Kidney (tissue), 14 donors: Measurements from ENCODE around the gene TRPM3. TPM values are rescaled to one million over a fixed set of nuclear protein-coding genes. Genes with fewer than 3 reads are reported as not detected.

Experiments used
- DNase-seq, 5 donors: peaks; one replicate each; pipeline ENCODE4 v3.0.0-alpha.2; 2013 to 2020
- FAIRE-seq: peaks from 2 replicates; lab custom pipeline; 2012; peaks lifted over from hg19 to GRCh38; lab: Jason Lieb, UNC
- H3K27ac ChIP-seq, 2 donors: one replicate each; pipeline ENCODE4 v1.7.0; 2013; ENCODE audit warnings: low read depth in 2 of 2, low read length in 2 of 2, inconsistent platforms in 1 of 2
- H3K27me3 ChIP-seq: one replicate; pipeline ENCODE4 v1.7.1; 2013; ENCODE audit warnings: low read length, inconsistent platforms; ENCODE audit not compliant: control insufficient read depth, insufficient read depth
- H3K36me3 ChIP-seq, 3 donors: one replicate each; pipeline versions ENCODE4 v1.7.0 to v1.7.1; 2013; ENCODE audit warnings: low read length in 3 of 3, control low read depth in 1 of 3, inconsistent platforms in 1 of 3; ENCODE audit not compliant: insufficient read depth in 3 of 3, control insufficient read depth in 2 of 3
- H3K4me1 ChIP-seq, 3 donors: one replicate each; pipeline versions ENCODE4 v1.7.0 to v1.7.1; 2013; ENCODE audit warnings: low read length in 3 of 3, inconsistent platforms in 1 of 3, low read depth in 1 of 3; ENCODE audit not compliant: control insufficient read depth in 2 of 3, insufficient read depth in 2 of 3
- H3K4me3 ChIP-seq, 3 donors: one replicate each; pipeline versions ENCODE4 v1.7.0 to v1.8.1; 2013; ENCODE audit warnings: low read length in 3 of 3, control low read depth in 1 of 3, inconsistent platforms in 1 of 3
- H3K9ac ChIP-seq, 3 donors: one replicate each; pipeline versions ENCODE4 v1.7.0 to v1.7.1; 2013; ENCODE audit warnings: low read length in 3 of 3, control low read depth in 1 of 3, inconsistent platforms in 1 of 3
- H3K9me3 ChIP-seq, 3 donors: one replicate each; pipeline versions ENCODE4 v1.7.0 to v1.7.1; 2013; ENCODE audit warnings: low read length in 3 of 3, control low read depth in 1 of 3, inconsistent platforms in 1 of 3; ENCODE audit not compliant: control insufficient read depth in 2 of 3, insufficient read depth in 1 of 3
- CTCF ChIP-seq: IDR thresholded peaks from 3 replicates; pipeline ENCODE4 v1.5.1; 2012; ENCODE audit warnings: mild to moderate bottlenecking, moderate library complexity, borderline replicate concordance; ENCODE audit not compliant: insufficient read depth; ENCODE audit errors: extremely low read depth
- intact Hi-C: fragments of 100-400 bp; cut with DNase I; formaldehyde crosslinking; loops from one replicate; pipeline ENCODE4 v1.11.1; 2022
- polyA plus RNA-seq: library from polyadenylated mRNA; stranded (reverse); fragments of 350-450 nt; fragmentation: Illumina TruSeq; extraction: RNeasy Lipid Tissue Mini Kit (QIAGEN cat#74804); gene quantifications from one replicate; pipeline ENCODE4 v1.2.3, GENCODE V29; 2014; ENCODE audit warnings: low read depth, low replicate concordance; ENCODE audit not compliant: insufficient read depth
- total RNA-seq: library from RNA; stranded (reverse); fragmentation: NEBNext Ultra II Directional; extraction: Animal tissue kit (Norgen Biotek cat#: 25700); gene quantifications from one replicate; pipeline ENCODE4 v1.2.1, GENCODE V29; 2021
- donor health status: control.
- donor health status: control.
- donor health status: control.
- donor health status: control.
- donor health status: control.
- donor health status: DM: yes; HTN: yes; CAD: no.
- donor health status: Normal renal cell carcinoma (clear cell type).

Gene TRPM3
- total and polyA plus RNA-seq, 2 donors from 2014 or later = 8.8 to 11.4 TPM

- Histone ChIP-seq H3K4me3 (no peak overlapping the region), H3K9ac (no peak overlapping the region), H3K27me3 (no peaks in the 10 kb centered on the region), H3K36me3 (peaks cover 0 to 6% (median 0%) of the 10 kb centered on the region in 3 donors), H3K9me3 (no peaks in the 10 kb centered on the region), H3K27ac (no peak overlapping the region), H3K4me1 (no peaks in the 10 kb centered on the region)
- TF ChIP-seq CTCF = no peak
- FAIRE-seq (no peak), DNase-seq (no peak)
- intact Hi-C loops = no loop called here
These were observed 342.9 kb downstream of the TRPM3 start for GRCh38 chr9:70778568-70778967.

- intact Hi-C loops = no loop called here
- Histone ChIP-seq H3K27me3 (no peaks in the 10 kb centered on the region), H3K36me3 (no peaks in the 10 kb centered on the region), H3K4me1 (no peaks in the 10 kb centered on the region), H3K4me3 (no peak overlapping the region), H3K9me3 (no peaks in the 10 kb centered on the region), H3K27ac (no peak overlapping the region), H3K9ac (no peak overlapping the region)
- DNase-seq (no peak), FAIRE-seq (no peak)
- TF ChIP-seq CTCF = no peak
These were observed 347.8 kb downstream of the TRPM3 start for GRCh38 chr9:70773579-70773978.

- FAIRE-seq (no peak), DNase-seq (no peak)
- H3K4me1 ChIP-seq = no peaks in the 10 kb centered on the region
- H3K27me3 ChIP-seq = no peaks in the 10 kb centered on the region
- TF ChIP-seq CTCF = no peak
- H3K36me3 ChIP-seq = no peaks in the 10 kb centered on the region
- intact Hi-C loops = no loop called here
- H3K9me3 ChIP-seq = no peaks in the 10 kb centered on the region
- no peak overlapping the region for H3K27ac ChIP-seq
- H3K4me3 ChIP-seq = no peak overlapping the region
- no peak overlapping the region for H3K9ac ChIP-seq
These were observed 348.8 kb downstream of the TRPM3 start for GRCh38 chr9:70772601-70773000.

- Histone ChIP-seq H3K27ac (no peak overlapping the region), H3K27me3 (no peaks in the 10 kb centered on the region), H3K9ac (no peak overlapping the region), H3K4me3 (no peak overlapping the region), H3K9me3 (no peaks in the 10 kb centered on the region), H3K36me3 (peaks cover 0 to 6% (median 3%) of the 10 kb centered on the region in 3 donors), H3K4me1 (no peaks in the 10 kb centered on the region)
- no peak for TF ChIP-seq CTCF
- FAIRE-seq = no peak
- DNase-seq = no peak
- intact Hi-C loops = no loop called here
These were observed 355.5 kb downstream of the TRPM3 start for GRCh38 chr9:70765946-70766345.
